Stimulated activated naive CD8-positive, alpha-beta T cell treated with anti-CD3 and anti-CD28 coated beads, Interleukin-15, Interleukin-2, amounts not matched to agents 100 ng/mL and 50 ng/mL, for 24 hours (primary cell): ENCODE measurements around the gene TMEM121B.

ENCODE experiments used
- H3K27ac Mint-ChIP-seq: one replicate; pipeline ENCODE4 v1.8.0; 2021; ENCODE audit warnings: mild to moderate bottlenecking, mixed read lengths
- H3K27me3 Mint-ChIP-seq: one replicate; pipeline ENCODE4 v1.8.0; 2021; ENCODE audit warnings: mixed read lengths
- H3K36me3 Mint-ChIP-seq: one replicate; pipeline ENCODE4 v1.8.0; 2021; ENCODE audit warnings: low read depth, mixed read lengths
- H3K4me1 Mint-ChIP-seq: one replicate; pipeline ENCODE4 v1.8.0; 2021; ENCODE audit warnings: low read depth, mixed read lengths
- H3K4me3 Mint-ChIP-seq: one replicate; pipeline ENCODE4 v1.8.0; 2021; ENCODE audit warnings: mild to moderate bottlenecking, mixed read lengths
- H3K9me3 Mint-ChIP-seq: one replicate; pipeline ENCODE4 v1.8.0; 2021; ENCODE audit warnings: mixed read lengths

TMEM121B gene

DNA sequence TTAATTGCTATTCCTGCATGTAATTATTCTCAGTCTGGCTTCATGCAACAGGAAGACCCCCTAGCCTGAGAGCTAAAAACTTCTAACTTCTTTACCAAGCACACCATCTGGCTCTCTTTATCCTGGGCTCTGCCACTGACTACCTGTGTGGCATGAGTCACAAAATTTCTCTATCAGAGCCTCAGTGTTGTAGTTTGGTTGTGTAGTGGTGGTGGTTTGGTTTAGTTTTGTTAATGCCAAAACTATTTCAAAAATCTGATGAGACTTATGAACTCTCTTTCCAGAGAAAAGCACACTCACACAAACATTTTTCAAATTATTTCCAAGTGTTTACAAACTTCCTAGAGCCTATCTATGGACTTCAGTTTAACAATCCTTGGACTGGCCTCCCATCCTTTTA, 43.9 kb downstream of the TMEM121B start:
- H3K4me1 Mint-ChIP-seq: peaks cover 33% of the 10 kb centered on the region
- no peak overlapping the region for H3K27ac Mint-ChIP-seq
- H3K36me3 Mint-ChIP-seq: no peaks in the 10 kb centered on the region
- H3K9me3 Mint-ChIP-seq: no peaks in the 10 kb centered on the region
- peaks cover 8% of the 10 kb centered on the region for H3K27me3 Mint-ChIP-seq
- no peak overlapping the region for H3K4me3 Mint-ChIP-seq

DNA sequence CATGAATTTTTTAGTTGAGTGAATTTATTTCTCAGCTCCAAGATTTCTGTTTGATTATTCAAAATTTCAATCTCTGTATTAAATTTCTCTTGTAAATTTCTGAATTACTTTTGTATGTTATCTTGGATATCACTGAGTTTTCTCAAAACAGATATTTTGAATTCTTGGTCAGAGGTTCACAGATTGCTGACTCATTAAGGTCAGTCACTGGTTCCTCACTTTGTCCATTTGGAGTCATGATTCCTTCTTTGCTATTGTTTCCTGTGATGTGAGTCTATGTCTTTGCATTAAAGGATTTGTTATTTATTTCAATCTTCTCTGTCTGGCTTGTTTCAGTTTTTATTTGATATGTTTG, 46.5 kb downstream of the TMEM121B start:
- Mint-ChIP-seq H3K27ac (no peak overlapping the region), H3K9me3 (no peaks in the 10 kb centered on the region), H3K4me1 (peaks cover 33% of the 10 kb centered on the region), H3K27me3 (peaks cover 8% of the 10 kb centered on the region), H3K36me3 (no peaks in the 10 kb centered on the region), H3K4me3 (no peak overlapping the region)

DNA sequence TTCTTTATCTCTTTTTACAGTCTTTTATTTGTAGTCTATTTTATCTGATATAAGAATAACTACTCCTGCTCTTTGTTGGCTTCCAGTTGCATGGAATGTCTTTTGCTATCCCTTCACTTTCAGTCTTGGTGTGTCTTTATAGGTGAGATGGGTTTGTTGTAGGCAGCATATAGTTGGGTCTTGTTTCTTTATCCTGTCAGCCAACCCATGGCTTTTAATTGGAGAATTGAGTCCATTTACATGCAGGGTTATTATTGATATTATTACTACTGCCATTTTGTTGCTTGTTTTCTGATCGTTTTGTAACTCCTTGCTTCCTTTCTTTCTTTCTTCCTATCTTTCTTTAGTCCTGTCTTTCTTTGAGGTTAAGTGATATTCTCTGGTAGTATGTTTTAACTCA, 48.3 kb downstream of the TMEM121B start:
- Mint-ChIP-seq H3K4me3 (no peak overlapping the region), H3K9me3 (no peaks in the 10 kb centered on the region), H3K4me1 (peaks cover 30% of the 10 kb centered on the region), H3K27me3 (peaks cover 8% of the 10 kb centered on the region), H3K36me3 (no peaks in the 10 kb centered on the region), H3K27ac (no peak overlapping the region)
